Measurements from ENCODE around the gene TAF4B. TPM values are rescaled to one million over a fixed set of nuclear protein-coding genes. Genes with fewer than 3 reads are reported as not detected.

TAF4B gene
- total RNA-seq, 3 donors from 2014 or later (not counting 1 experiment from before 2014, with no cell fraction given) = 1.5 to 3.3 (median 1.7) TPM

DNA sequence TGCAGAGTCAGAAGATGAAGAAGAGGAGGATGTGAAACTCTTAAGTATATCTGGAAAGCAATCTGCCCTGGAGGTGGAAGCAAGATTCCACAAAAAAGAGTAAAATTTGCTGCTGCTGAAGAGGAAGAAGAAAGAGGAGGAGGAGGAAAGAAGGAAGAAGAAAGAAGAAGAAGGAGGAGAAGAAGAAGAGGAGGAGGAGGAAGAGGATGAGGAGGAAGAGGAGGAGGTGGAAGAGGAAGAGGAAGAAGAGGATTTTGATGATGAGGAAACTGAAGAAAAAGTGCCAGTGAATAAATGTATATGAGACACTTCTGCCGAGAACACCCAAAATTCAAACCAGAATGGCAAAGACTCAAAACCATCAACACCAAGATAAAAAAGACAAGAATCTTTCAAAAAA lies 20.9 kb upstream of the TAF4B start:
- ATAC-seq (no peak), DNase-seq (no peak)
- Histone ChIP-seq H3K9me3 (ENCODE audit: control insufficient read depth, insufficient read depth, low read length) (no peaks in the 10 kb centered on the region), H3K27ac (ENCODE audit: low read length) (no peak overlapping the region), H3K27me3 (ENCODE audit: control insufficient read depth, insufficient read depth, low read length) (no peaks in the 10 kb centered on the region), H3K36me3 (ENCODE audit: control insufficient read depth, insufficient read depth, low read length) (no peaks in the 10 kb centered on the region), H3K4me3 (ENCODE audit: low read length) (no peak overlapping the region), H3K4me1 (ENCODE audit: control insufficient read depth, insufficient read depth, low read length) (no peaks in the 10 kb centered on the region)
- no peaks in the 10 kb centered on the region for H3K36me3 Mint-ChIP-seq
- no peak for TF ChIP-seq CTCF (IDR thresholded peaks at IDR 0.05)
- no peaks in the 10 kb centered on the region for H3K4me1 Mint-ChIP-seq
- WGBS (ENCODE audit: insufficient coverage) = 100% methylated on average over 1 of the region's 1 CpG
- H3K4me3 Mint-ChIP-seq = no peak overlapping the region
- peaks cover 0 to 3% of the 10 kb centered on the region in 2 donors for H3K27me3 Mint-ChIP-seq (ENCODE audit: low read depth in 2 of 2)
- no peaks in the 10 kb centered on the region for H3K9me3 Mint-ChIP-seq
- intact Hi-C loops (cut with micrococcal nuclease) = no loop called here
- no peak overlapping the region for H3K27ac Mint-ChIP-seq

GRCh38 chr18:26206488-26206887 lies 19.8 kb upstream of the TAF4B start:
- Mint-ChIP-seq H3K4me3 (no peak overlapping the region), H3K4me1 (no peaks in the 10 kb centered on the region), H3K27me3 (ENCODE audit: low read depth in 2 of 2) (peaks cover 0 to 3% of the 10 kb centered on the region in 2 donors), H3K9me3 (no peaks in the 10 kb centered on the region), H3K27ac (no peak overlapping the region), H3K36me3 (no peaks in the 10 kb centered on the region)
- TF ChIP-seq CTCF (IDR thresholded peaks at IDR 0.05) = no peak
- Histone ChIP-seq H3K27ac (ENCODE audit: low read length) (no peak overlapping the region), H3K4me1 (ENCODE audit: control insufficient read depth, insufficient read depth, low read length) (no peaks in the 10 kb centered on the region), H3K36me3 (ENCODE audit: control insufficient read depth, insufficient read depth, low read length) (no peaks in the 10 kb centered on the region), H3K4me3 (ENCODE audit: low read length) (no peak overlapping the region), H3K27me3 (ENCODE audit: control insufficient read depth, insufficient read depth, low read length) (no peaks in the 10 kb centered on the region), H3K9me3 (ENCODE audit: control insufficient read depth, insufficient read depth, low read length) (no peaks in the 10 kb centered on the region)
- DNase-seq (no peak), ATAC-seq (no peak)
- intact Hi-C loops (cut with micrococcal nuclease) = no loop called here
- 97% methylated on average over 1 of the region's 2 CpGs for WGBS (ENCODE audit: insufficient coverage)

DNA sequence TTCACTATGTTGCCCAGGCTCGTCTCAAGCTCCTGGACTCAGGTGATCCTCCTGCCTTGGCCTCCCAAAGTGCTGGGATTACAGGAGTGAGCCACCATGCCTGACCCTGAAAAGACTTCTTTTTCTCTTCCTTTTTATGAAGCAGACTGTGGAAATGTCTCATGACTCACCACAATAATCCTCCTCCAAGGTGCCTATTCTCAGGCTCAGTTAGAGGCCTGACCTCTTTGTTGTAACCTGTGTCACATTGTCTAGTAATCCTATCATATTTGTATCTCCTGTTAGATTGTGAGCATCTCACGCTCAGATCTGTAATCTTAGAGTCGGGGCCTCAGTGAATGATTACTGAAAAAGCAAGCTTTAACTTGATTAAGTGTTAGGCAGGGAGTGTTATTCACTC lies 18.3 kb upstream of the TAF4B start:
- no peak for TF ChIP-seq CTCF (IDR thresholded peaks at IDR 0.05)
- Mint-ChIP-seq H3K9me3 (no peaks in the 10 kb centered on the region), H3K36me3 (no peaks in the 10 kb centered on the region), H3K4me3 (no peak overlapping the region), H3K27ac (no peak overlapping the region), H3K27me3 (ENCODE audit: low read depth in 2 of 2) (peaks cover 0 to 3% of the 10 kb centered on the region in 2 donors), H3K4me1 (no peaks in the 10 kb centered on the region)
- 91% methylated on average over 3 of the region's 3 CpGs for WGBS (ENCODE audit: insufficient coverage)
- H3K36me3 ChIP-seq (ENCODE audit: control insufficient read depth, insufficient read depth, low read length) = no peaks in the 10 kb centered on the region
- intact Hi-C loops (cut with micrococcal nuclease) = no loop called here
- no peaks in the 10 kb centered on the region for H3K4me1 ChIP-seq (ENCODE audit: control insufficient read depth, insufficient read depth, low read length)
- H3K27me3 ChIP-seq (ENCODE audit: control insufficient read depth, insufficient read depth, low read length) = no peaks in the 10 kb centered on the region
- no peak overlapping the region for H3K4me3 ChIP-seq (ENCODE audit: low read length)
- DNase-seq = no peak
- ATAC-seq = no peak
- no peaks in the 10 kb centered on the region for H3K9me3 ChIP-seq (ENCODE audit: control insufficient read depth, insufficient read depth, low read length)
- no peak overlapping the region for H3K27ac ChIP-seq (ENCODE audit: low read length)

GRCh38 chr18:26208977-26209376 lies 17.3 kb upstream of the TAF4B start:
- no peak for ATAC-seq
- TF ChIP-seq CTCF (IDR thresholded peaks at IDR 0.05) = no peak
- Mint-ChIP-seq H3K27me3 (ENCODE audit: low read depth in 2 of 2) (peaks cover 0 to 3% of the 10 kb centered on the region in 2 donors), H3K4me1 (no peaks in the 10 kb centered on the region), H3K4me3 (no peak overlapping the region), H3K27ac (no peak overlapping the region), H3K36me3 (no peaks in the 10 kb centered on the region), H3K9me3 (no peaks in the 10 kb centered on the region)
- intact Hi-C loops (cut with micrococcal nuclease) = no loop called here
- Histone ChIP-seq H3K36me3 (ENCODE audit: control insufficient read depth, insufficient read depth, low read length) (no peaks in the 10 kb centered on the region), H3K9me3 (ENCODE audit: control insufficient read depth, insufficient read depth, low read length) (no peaks in the 10 kb centered on the region), H3K27me3 (ENCODE audit: control insufficient read depth, insufficient read depth, low read length) (no peaks in the 10 kb centered on the region), H3K4me1 (ENCODE audit: control insufficient read depth, insufficient read depth, low read length) (no peaks in the 10 kb centered on the region), H3K27ac (ENCODE audit: low read length) (no peak overlapping the region), H3K4me3 (ENCODE audit: low read length) (no peak overlapping the region)
- WGBS (ENCODE audit: insufficient coverage) = 95% methylated on average over 2 of the region's 2 CpGs
- no peak for DNase-seq
